Kidney (tissue), 14 donors: ENCODE measurements around the gene CHDH. TPM values are rescaled to one million over a fixed set of nuclear protein-coding genes. Genes with fewer than 3 reads are reported as not detected.

Experiments used
- DNase-seq, 5 donors: peaks; one replicate each; pipeline ENCODE4 v3.0.0-alpha.2; 2013 to 2020
- FAIRE-seq: peaks from 2 replicates; lab custom pipeline; 2012; peaks lifted over from hg19 to GRCh38; lab: Jason Lieb, UNC
- H3K27ac ChIP-seq, 2 donors: one replicate each; pipeline ENCODE4 v1.7.0; 2013; ENCODE audit warnings: low read depth in 2 of 2, low read length in 2 of 2, inconsistent platforms in 1 of 2
- H3K27me3 ChIP-seq: one replicate; pipeline ENCODE4 v1.7.1; 2013; ENCODE audit warnings: low read length, inconsistent platforms; ENCODE audit not compliant: control insufficient read depth, insufficient read depth
- H3K36me3 ChIP-seq, 3 donors: one replicate each; pipeline versions ENCODE4 v1.7.0 to v1.7.1; 2013; ENCODE audit warnings: low read length in 3 of 3, control low read depth in 1 of 3, inconsistent platforms in 1 of 3; ENCODE audit not compliant: insufficient read depth in 3 of 3, control insufficient read depth in 2 of 3
- H3K4me1 ChIP-seq, 3 donors: one replicate each; pipeline versions ENCODE4 v1.7.0 to v1.7.1; 2013; ENCODE audit warnings: low read length in 3 of 3, inconsistent platforms in 1 of 3, low read depth in 1 of 3; ENCODE audit not compliant: control insufficient read depth in 2 of 3, insufficient read depth in 2 of 3
- H3K4me3 ChIP-seq, 3 donors: one replicate each; pipeline versions ENCODE4 v1.7.0 to v1.8.1; 2013; ENCODE audit warnings: low read length in 3 of 3, control low read depth in 1 of 3, inconsistent platforms in 1 of 3
- H3K9ac ChIP-seq, 3 donors: one replicate each; pipeline versions ENCODE4 v1.7.0 to v1.7.1; 2013; ENCODE audit warnings: low read length in 3 of 3, control low read depth in 1 of 3, inconsistent platforms in 1 of 3
- H3K9me3 ChIP-seq, 3 donors: one replicate each; pipeline versions ENCODE4 v1.7.0 to v1.7.1; 2013; ENCODE audit warnings: low read length in 3 of 3, control low read depth in 1 of 3, inconsistent platforms in 1 of 3; ENCODE audit not compliant: control insufficient read depth in 2 of 3, insufficient read depth in 1 of 3
- intact Hi-C: fragments of 100-400 bp; cut with DNase I; formaldehyde crosslinking; loops from one replicate; pipeline ENCODE4 v1.11.1; 2022
- polyA plus RNA-seq: library from polyadenylated mRNA; stranded (reverse); fragments of 350-450 nt; fragmentation: Illumina TruSeq; extraction: RNeasy Lipid Tissue Mini Kit (QIAGEN cat#74804); gene quantifications from one replicate; pipeline ENCODE4 v1.2.3, GENCODE V29; 2014; ENCODE audit warnings: low read depth, low replicate concordance; ENCODE audit not compliant: insufficient read depth
- total RNA-seq: library from RNA; stranded (reverse); fragmentation: NEBNext Ultra II Directional; extraction: Animal tissue kit (Norgen Biotek cat#: 25700); gene quantifications from one replicate; pipeline ENCODE4 v1.2.1, GENCODE V29; 2021
- TF ChIP-seq, protein P1 (sequence below): IDR thresholded peaks from 3 replicates; pipeline ENCODE4 v1.5.1; 2012; ENCODE audit warnings: mild to moderate bottlenecking, moderate library complexity, borderline replicate concordance; ENCODE audit not compliant: insufficient read depth; ENCODE audit errors: extremely low read depth
- donor health status: control.
- donor health status: control.
- donor health status: control.
- donor health status: control.
- donor health status: control.
- donor health status: DM: yes; HTN: yes; CAD: no.
- donor health status: Normal renal cell carcinoma (clear cell type).

CHDH gene
- total and polyA plus RNA-seq, 2 donors from 2014 or later = 26.5 to 33.4 TPM

DNA sequence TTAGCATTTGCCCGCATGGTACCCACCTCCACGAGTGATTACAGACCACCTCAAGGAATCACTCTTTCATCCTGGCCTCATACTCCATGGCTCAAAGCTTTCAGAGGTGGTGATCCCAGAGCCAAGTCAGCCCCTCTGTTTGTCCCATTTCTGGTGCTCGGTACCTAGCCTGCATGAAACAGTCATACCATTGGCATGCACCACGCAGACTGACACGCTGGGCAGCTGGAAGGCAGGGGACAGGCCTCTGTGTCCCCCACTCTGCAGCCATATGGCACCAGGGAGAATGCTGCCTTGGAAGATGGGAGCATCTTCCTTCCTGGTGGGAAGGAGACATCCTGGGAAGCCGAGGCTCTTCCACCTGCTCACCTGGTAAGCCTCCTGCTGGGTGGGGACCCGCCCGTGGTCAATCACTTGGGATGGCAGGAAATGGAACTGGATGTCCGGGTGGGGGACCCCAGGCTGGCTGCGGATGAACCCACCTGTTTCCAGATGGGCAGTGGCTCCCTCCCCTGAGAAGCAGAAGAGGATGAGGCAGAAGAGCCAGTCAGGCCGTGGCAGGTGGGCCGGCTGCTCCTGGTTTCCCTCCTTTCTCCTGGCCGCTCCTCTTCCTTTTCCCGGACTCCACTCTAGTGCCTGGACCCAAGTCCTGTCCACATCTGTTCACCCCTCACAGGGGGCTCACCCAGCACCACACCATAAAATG lies 26.9 kb downstream of the CHDH start:
- Histone ChIP-seq H3K36me3 (peaks cover 0 to 53% (median 22%) of the 10 kb centered on the region in 3 donors), H3K27me3 (no peaks in the 10 kb centered on the region), H3K4me1 (no peaks in the 10 kb centered on the region), H3K9me3 (no peaks in the 10 kb centered on the region), H3K9ac (no peak overlapping the region), H3K4me3 (no peak overlapping the region), H3K27ac (no peak overlapping the region)
- DNase-seq = peak in 1 of 5 donors; percentile 30
- no peak for FAIRE-seq
- TF ChIP-seq, protein P1, sequence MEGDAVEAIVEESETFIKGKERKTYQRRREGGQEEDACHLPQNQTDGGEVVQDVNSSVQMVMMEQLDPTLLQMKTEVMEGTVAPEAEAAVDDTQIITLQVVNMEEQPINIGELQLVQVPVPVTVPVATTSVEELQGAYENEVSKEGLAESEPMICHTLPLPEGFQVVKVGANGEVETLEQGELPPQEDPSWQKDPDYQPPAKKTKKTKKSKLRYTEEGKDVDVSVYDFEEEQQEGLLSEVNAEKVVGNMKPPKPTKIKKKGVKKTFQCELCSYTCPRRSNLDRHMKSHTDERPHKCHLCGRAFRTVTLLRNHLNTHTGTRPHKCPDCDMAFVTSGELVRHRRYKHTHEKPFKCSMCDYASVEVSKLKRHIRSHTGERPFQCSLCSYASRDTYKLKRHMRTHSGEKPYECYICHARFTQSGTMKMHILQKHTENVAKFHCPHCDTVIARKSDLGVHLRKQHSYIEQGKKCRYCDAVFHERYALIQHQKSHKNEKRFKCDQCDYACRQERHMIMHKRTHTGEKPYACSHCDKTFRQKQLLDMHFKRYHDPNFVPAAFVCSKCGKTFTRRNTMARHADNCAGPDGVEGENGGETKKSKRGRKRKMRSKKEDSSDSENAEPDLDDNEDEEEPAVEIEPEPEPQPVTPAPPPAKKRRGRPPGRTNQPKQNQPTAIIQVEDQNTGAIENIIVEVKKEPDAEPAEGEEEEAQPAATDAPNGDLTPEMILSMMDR = no peak
- intact Hi-C loops = no loop called here

DNA sequence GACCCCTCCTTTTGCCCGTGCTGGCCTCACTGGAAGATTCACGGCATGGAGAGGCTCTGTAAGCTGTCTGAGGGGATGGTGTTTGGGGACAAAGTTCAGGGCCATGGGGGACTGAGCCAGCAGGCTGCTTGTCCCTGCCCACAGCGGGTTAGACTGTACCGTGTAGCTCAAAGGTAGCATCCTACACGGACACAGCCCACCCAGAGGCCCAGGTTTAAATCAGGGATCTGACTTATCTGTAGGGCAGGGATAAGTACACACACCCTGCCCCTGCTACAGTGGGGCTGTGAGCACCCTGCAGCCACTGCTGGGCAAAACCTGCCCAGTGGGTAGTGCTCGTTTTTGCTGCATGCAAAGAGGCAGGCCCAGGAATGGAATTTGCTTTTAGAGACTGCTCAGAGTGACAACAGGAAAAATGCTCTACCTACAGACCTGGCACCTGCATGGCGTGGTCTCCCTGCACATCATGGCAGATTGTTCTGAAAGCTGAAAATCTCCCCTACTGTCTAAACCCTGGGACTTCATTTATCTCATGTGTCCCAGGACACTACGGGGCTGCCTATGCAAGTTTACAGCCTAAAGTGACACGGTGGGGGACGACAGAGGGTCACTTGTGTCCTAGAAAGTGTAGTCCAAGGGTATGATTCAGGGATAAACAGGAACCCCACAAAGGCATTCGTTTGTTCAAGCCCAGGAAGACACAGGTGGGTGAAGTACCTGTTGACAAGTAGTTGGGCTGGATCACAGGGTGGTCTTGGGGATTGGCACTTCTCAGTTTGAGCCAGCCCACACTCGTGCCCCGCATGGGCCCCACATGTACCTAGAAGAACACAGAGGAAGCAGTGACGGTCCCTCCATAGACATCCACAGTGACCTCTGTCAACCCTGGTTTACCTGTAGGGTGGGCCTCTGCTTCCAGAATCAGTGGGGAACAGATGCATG lies 27.7 kb downstream of the CHDH start:
- peaks cover 0 to 53% (median 22%) of the 10 kb centered on the region in 3 donors for H3K36me3 ChIP-seq
- no peaks in the 10 kb centered on the region for H3K9me3 ChIP-seq
- intact Hi-C loops = no loop called here
- TF ChIP-seq, protein P1 = no peak
- H3K27me3 ChIP-seq = no peaks in the 10 kb centered on the region
- FAIRE-seq (no peak), DNase-seq (peak in 1 of 5 donors; percentile 52)
- no peak overlapping the region for H3K4me3 ChIP-seq
- H3K27ac ChIP-seq = no peak overlapping the region
- H3K4me1 ChIP-seq = no peaks in the 10 kb centered on the region
- H3K9ac ChIP-seq = no peak overlapping the region

DNA sequence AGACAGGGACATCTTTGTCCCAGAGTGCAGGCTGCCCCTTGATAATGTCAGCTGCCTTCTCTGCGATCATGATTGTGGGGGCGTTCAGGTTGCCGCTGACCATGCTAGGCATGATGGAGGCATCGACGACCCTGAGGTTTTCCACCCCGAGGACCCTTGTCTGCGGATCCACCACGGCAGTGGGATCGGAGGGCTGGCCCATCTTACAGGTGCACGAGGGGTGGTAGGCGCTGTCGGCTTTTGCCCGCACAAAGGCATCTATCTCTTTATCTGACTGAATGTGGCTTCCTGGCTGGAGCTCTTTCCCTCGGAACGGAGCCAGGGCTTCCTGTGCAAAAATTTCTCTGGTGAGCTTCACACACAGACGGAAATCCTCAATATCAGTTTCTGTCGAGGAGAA lies 28.4 kb downstream of the CHDH start:
- intact Hi-C loops = no loop called here
- H3K4me1 ChIP-seq = no peaks in the 10 kb centered on the region
- H3K27me3 ChIP-seq = no peaks in the 10 kb centered on the region
- H3K9me3 ChIP-seq = no peaks in the 10 kb centered on the region
- FAIRE-seq (no peak), DNase-seq (peak in 1 of 5 donors; percentile 57)
- TF ChIP-seq, protein P1 = no peak
- no peak overlapping the region for H3K4me3 ChIP-seq
- H3K36me3 ChIP-seq = peaks cover 0 to 51% (median 22%) of the 10 kb centered on the region in 3 donors
- H3K27ac ChIP-seq = no peak overlapping the region
- no peak overlapping the region for H3K9ac ChIP-seq
